GM21576 (cell line): ENCODE measurements around the gene RARA.
"Not testable (repeated sequence)": the region's sequence is repeated elsewhere in the genome, so short reads cannot be mapped to it uniquely, and the experiment has no call there.

Experiments used
- ATAC-seq: cut with Tn5 transposase; IDR thresholded peaks from one replicate; pipeline ENCODE4 v1.9.1; 2021; ENCODE audit warnings: mild to moderate bottlenecking, moderate library complexity; ENCODE audit not compliant: unreplicated experiment

Gene RARA

GRCh38 chr17:40372644-40373043 lies 63.7 kb downstream of the RARA start:
- not testable (repeated sequence) for ATAC-seq

- ATAC-seq: no peak
These were observed 64.3 kb downstream of the RARA start for GRCh38 chr17:40373324-40373723.

DNA sequence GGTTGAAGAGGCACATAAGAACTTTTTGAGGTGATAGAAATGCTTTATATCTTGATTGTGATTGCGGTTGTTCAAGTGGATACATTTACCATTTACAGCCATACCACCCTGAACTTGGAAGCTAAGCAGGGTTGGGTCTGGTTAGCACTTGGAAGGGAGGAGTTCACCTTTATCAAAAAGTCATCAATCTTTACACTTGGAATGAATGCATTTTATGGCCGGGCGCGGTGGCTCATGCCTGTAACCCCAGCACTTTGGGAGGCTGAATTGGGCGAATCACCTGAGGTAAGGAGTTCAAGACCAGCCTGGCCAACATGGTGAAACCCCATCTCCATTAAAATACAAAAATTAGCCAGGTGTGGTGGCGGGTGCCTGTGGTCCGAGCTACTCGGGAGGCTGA lies 65.0 kb downstream of the RARA start:
- no peak for ATAC-seq

- no peak for ATAC-seq
These were observed 66.0 kb downstream of the RARA start for GRCh38 chr17:40374821-40375498.

DNA sequence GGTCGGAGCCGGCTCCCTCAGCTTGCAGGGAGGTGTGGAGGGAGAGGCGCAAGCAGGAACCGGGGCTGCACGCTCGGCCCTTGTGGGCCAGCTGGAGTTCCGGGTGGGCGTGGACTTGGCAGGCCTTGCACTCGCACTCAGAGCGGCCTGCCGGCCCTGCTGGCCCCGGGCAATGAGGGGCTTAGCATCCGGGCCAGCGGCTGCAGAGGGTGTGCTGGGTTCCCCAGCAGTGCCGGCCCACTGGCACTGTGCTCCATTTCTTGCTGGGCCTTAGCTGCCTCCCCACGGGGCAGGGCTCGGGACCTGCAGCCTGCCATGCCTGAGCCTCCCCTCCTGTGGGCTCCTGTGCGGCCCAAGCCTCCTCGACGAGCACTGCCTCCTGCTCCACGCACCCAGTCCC lies 66.8 kb downstream of the RARA start:
- ATAC-seq: not testable (repeated sequence)

- ATAC-seq: not testable (repeated sequence)
These were observed 67.6 kb downstream of the RARA start for GRCh38 chr17:40376541-40376940.

GRCh38 chr17:40377832-40378231 lies 68.9 kb downstream of the RARA start:
- no peak for ATAC-seq

DNA sequence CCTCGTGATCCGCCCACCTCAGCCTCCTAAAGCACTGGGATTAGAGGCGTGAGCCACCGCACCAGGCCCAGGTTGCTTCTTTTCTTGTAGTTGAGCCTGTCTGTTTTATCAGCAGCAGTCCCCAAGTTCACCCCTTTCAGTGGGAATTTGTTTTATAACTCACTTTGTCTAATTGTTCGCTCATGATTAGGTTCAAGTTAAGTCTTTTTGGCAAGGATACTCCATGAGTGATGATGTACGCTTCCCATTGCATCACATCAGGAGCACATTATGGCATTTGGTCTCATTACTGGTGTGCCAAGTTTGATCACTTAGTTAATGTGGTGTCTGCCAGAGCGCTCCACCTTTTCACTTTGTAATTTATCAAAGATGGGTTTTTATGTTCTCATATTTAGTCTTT lies 70.0 kb downstream of the RARA start:
- no peak for ATAC-seq

DNA sequence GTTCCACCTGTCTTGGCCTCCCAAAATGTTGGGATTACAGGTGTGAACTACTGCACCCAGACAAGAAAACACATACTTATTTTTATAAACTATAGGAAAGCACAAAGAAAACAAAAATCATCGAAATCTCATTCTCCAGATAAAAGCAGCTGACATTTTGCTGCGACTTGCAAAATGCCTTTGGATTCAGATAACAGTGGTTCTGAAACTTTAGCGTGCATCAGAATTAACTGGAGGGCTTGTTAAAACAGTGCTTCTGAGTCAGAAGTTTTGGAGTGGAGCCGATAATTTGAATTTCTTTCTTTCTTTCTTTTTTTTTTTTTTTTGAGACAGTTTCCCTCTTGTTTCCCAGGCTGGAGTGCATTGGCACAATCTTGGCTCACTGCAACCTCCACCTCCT lies 73.3 kb downstream of the RARA start:
- ATAC-seq: no peak

- ATAC-seq: not testable (repeated sequence)
These were observed 77.6 kb downstream of the RARA start for GRCh38 chr17:40386555-40386954.

GRCh38 chr17:40399185-40399584 lies 90.2 kb downstream of the RARA start:
- no peak for ATAC-seq

DNA sequence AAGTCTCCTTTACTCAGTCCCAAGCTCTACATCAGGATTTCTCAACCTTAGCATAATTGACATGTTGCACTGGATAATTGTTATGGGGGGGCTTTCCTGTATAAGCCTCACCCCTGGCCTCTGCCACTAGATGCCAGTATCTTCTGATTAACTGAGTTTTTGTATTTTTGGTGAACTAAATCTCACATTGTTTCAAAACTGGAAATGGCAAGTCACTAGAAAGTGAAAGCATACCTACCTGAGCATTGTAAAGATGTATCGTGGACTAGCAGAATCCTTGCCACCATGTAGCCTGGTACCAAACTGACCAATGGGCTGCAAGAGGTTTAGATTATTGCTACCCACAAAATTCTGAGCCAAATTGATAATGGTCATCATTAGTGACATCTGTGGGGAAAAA lies 93.7 kb downstream of the RARA start:
- no peak for ATAC-seq

DNA sequence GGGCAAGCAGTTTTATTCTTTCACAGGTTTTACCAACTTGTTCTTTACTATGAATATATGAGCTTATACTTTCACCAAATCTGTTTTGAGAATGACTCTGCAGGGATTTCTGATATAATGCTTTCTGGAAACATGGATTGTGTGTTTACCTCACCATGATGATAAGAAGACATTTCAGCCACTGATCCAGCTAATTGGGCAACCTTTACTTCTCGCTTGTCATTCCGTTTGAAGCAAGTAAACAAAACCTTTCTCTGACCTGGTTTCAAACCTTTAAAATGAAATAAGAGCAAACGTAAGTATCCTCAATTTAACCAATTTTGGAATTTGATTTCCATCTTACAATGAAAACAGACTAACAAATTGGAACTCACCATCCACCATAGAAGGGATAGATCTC lies 95.0 kb downstream of the RARA start:
- ATAC-seq: no peak
